ENCODE measurements around the gene ZSCAN5A. TPM values are rescaled to one million over a fixed set of nuclear protein-coding genes. Genes with fewer than 3 reads are reported as not detected.
"Not testable (repeated sequence)": the region's sequence is repeated elsewhere in the genome, so short reads cannot be mapped to it uniquely, and the experiment has no call there.

ZSCAN5A gene
- total RNA-seq, 1 donor from 2014 or later, result 6.2 TPM

DNA sequence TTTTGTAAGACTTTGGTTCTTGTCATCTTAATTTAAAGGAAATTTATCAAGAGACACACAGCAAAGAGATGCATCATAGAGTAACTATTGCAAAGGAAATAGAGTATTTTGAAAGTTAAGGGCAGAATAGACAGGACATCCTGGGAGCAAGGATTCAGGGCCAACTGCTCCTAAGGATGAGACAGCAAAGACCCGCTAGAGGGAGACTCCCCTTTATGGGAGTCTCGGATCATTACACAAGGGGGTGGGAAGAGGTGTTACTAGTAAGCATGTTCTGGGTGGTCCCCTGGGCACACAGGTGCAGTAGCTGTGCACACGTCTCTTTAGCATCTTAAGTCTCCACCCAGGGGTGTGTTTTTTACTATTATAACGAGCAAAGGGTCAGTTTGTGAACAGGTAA is 102.9 kb downstream of the ZSCAN5A start:
- TF ChIP-seq, protein P1, sequence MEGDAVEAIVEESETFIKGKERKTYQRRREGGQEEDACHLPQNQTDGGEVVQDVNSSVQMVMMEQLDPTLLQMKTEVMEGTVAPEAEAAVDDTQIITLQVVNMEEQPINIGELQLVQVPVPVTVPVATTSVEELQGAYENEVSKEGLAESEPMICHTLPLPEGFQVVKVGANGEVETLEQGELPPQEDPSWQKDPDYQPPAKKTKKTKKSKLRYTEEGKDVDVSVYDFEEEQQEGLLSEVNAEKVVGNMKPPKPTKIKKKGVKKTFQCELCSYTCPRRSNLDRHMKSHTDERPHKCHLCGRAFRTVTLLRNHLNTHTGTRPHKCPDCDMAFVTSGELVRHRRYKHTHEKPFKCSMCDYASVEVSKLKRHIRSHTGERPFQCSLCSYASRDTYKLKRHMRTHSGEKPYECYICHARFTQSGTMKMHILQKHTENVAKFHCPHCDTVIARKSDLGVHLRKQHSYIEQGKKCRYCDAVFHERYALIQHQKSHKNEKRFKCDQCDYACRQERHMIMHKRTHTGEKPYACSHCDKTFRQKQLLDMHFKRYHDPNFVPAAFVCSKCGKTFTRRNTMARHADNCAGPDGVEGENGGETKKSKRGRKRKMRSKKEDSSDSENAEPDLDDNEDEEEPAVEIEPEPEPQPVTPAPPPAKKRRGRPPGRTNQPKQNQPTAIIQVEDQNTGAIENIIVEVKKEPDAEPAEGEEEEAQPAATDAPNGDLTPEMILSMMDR (IDR thresholded peaks at IDR 0.05; ENCODE audit: insufficient read depth, low read length, poor library complexity, severe bottlenecking), result no peak

DNA sequence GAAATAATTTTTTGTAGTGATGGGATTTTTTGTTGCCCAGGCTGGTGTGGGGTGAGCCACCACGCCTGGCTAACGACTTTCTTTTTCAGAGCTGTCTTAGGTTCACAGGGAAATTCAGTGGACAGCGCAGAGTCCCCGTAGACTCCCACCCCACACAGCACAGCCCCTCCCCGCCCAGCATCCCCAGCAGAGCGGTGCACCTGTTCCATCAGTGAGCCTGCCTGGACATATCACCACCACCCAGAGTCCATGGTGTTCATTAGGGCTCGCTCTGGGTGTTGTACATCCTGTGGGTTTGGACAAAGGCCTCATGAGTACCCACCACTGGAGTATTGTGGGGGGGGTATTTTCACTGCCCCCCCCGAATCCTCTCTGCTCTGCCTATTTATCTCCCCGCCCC is 104.6 kb downstream of the ZSCAN5A start:
- not testable (repeated sequence) for DNase-seq (ENCODE audit: low read depth); H3K4me3 ChIP-seq (ENCODE audit: low read depth, low read length); H3K36me3 ChIP-seq (ENCODE audit: control insufficient read depth, insufficient read depth, low read length); H3K27me3 ChIP-seq (ENCODE audit: control insufficient read depth, insufficient read depth, low read length)

More for the DNA sequence above, 102.9 kb downstream of the ZSCAN5A start:
- no peak for DNase-seq (ENCODE audit: low read depth)
- H3K36me3 ChIP-seq (ENCODE audit: control insufficient read depth, insufficient read depth, low read length), result no peaks in the 10 kb centered on the region
- H3K27me3 ChIP-seq (ENCODE audit: control insufficient read depth, insufficient read depth, low read length), result no peaks in the 10 kb centered on the region
- no peak overlapping the region for H3K4me3 ChIP-seq (ENCODE audit: low read depth, low read length)

DNA sequence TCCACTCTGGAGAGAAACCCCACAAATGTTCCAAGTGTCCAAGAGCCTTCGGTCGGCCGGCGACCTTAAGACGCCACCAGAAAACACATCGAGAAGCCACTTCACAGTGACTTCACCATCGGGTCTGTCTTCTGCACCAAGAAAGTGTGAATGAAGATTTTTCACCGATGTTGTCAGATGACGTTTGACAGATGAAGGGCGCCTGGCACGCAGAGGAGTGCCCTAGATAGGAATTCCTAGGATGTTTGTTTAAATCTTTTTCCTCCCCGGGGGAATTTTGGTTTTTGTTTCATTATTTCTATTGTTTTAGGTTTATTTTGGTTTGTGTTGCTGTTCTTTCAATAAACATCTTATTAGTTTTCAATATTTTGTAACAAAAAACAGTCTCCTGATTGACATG is 105.5 kb downstream of the ZSCAN5A start:
- H3K36me3 ChIP-seq (ENCODE audit: control insufficient read depth, insufficient read depth, low read length), result no peaks in the 10 kb centered on the region
- TF ChIP-seq, protein P1 (IDR thresholded peaks at IDR 0.05; ENCODE audit: insufficient read depth, low read length, poor library complexity, severe bottlenecking), result no peak
- no peak for DNase-seq (ENCODE audit: low read depth)
- no peaks in the 10 kb centered on the region for H3K27me3 ChIP-seq (ENCODE audit: control insufficient read depth, insufficient read depth, low read length)
- H3K4me3 ChIP-seq (ENCODE audit: low read depth, low read length), result no peak overlapping the region

DNA sequence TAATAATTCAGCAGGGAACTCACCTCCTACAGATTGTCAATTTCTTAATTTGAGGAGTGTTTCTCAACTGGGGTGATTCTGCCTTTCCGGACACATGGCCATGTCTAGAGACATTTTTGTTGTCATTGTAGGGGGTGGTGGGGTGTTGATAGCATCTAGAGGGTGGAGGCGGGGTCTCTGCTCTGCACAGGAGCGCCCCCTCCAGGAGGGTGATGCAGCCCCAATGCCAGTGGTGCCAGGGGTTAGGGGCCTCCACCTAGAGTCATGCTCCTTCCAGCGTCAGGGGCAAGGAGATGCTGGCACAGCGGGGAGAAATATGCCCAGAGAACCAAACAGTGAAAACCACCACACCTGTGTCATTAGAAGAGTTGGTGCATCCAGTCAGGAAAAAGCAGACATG is 107.1 kb downstream of the ZSCAN5A start:
- H3K36me3 ChIP-seq (ENCODE audit: control insufficient read depth, insufficient read depth, low read length); H3K4me3 ChIP-seq (ENCODE audit: low read depth, low read length); DNase-seq (ENCODE audit: low read depth); H3K27me3 ChIP-seq (ENCODE audit: control insufficient read depth, insufficient read depth, low read length): not testable (repeated sequence)

DNA sequence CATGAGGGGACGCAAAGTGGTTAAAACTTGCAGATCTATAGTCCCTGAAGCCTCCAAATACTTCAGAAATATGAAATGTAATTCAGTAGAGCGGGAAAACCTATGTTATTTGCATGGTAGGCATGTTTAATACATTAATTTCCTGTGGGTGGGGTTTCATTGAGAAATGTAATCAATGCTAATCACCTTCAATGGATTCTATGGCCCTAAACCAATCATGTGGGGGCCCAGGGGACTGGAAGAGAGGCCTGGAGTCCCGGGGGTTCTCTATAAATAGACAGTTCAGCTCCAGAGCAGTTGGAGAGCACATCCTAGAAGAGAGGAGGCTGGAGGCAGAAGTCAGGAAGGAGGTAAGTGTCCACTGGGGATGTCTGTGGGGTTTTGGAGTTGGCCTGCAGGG is 112.7 kb downstream of the ZSCAN5A start, which contains the start of gene ZSCAN5C:
Gene ZSCAN5C (plus strand): TSS at position 301 of the 400 bp plus-strand sequence. CDS start 3,641 bp downstream, outside the sequence.
- TF ChIP-seq, protein P1 (IDR thresholded peaks at IDR 0.05; ENCODE audit: insufficient read depth, low read length, poor library complexity, severe bottlenecking), result no peak
- H3K4me3 ChIP-seq (ENCODE audit: low read depth, low read length), result no peak within 1 kb of the TSS
- no peaks in the 10 kb centered on the region for H3K27me3 ChIP-seq (ENCODE audit: control insufficient read depth, insufficient read depth, low read length)
- DNase-seq (ENCODE audit: low read depth), result no peak
- H3K36me3 ChIP-seq (ENCODE audit: control insufficient read depth, insufficient read depth, low read length), result no peaks in the 10 kb centered on the region

DNA sequence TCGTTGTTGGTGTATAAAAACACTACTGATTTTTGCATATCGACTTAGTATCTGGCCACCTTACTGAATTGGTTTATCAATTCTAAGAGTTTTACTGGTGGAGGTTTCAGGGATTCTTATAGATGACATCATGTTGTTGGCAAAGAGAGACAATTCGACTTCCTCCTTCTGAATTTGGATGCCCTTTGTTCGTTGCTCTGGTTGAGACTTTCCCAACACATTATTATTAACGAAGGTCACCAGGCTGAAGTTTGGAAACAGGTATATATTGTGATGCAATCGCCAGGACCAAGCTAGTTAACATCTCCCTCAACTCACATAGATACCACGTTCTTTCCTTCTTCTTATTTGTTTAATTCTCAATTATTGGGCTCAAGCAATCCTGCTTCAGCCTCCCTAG is 115.0 kb downstream of the ZSCAN5A start:
- no peak for DNase-seq (ENCODE audit: low read depth)
- TF ChIP-seq, protein P1 (IDR thresholded peaks at IDR 0.05; ENCODE audit: insufficient read depth, low read length, poor library complexity, severe bottlenecking), result no peak

DNA sequence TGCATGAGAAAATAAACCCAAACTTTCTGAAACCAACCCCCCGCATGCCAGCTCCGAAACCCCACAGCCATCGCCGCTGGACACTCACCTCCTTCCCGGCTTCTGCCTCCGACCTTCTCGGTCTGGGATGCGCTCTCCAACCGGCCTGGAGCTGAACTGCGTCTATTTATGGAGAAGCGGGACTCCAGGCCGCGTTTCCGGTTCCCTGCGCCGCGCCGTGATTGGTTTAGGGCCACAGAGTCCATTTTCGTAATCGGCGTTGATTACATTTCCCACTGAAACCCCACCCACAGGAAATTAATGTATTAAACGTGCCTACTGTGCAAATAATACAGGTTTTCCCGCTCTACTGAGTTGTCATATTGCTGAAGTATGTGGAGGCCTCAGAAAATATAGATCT is 117.0 kb downstream of the ZSCAN5A start, which contains the start of gene ZSCAN5B:
Gene ZSCAN5B (minus strand): TSS at position 138 of the 400 bp plus-strand sequence. CDS start 4,731 bp downstream, outside the sequence.
- H3K27me3 ChIP-seq (ENCODE audit: control insufficient read depth, insufficient read depth, low read length); H3K36me3 ChIP-seq (ENCODE audit: control insufficient read depth, insufficient read depth, low read length); DNase-seq (ENCODE audit: low read depth); H3K4me3 ChIP-seq (ENCODE audit: low read depth, low read length): not testable (repeated sequence)

More for the DNA sequence above, 115.0 kb downstream of the ZSCAN5A start:
- H3K4me3 ChIP-seq (ENCODE audit: low read depth, low read length), result no peak overlapping the region
- H3K27me3 ChIP-seq (ENCODE audit: control insufficient read depth, insufficient read depth, low read length), result no peaks in the 10 kb centered on the region
- H3K36me3 ChIP-seq (ENCODE audit: control insufficient read depth, insufficient read depth, low read length), result no peaks in the 10 kb centered on the region
